GM23338 (cell line): ENCODE measurements around the gene SIGLEC7. TPM values are rescaled to one million over a fixed set of nuclear protein-coding genes. Genes with fewer than 3 reads are reported as not detected.

Experiments
- EZH2phosphoT487 ChIP-seq: fragments of 200-600 bp; sonication (generic); IDR thresholded peaks from one replicate; pipeline ENCODE4 v1.8.1; 2018; ENCODE audit warnings: antibody characterized with exemption; ENCODE audit not compliant: unreplicated experiment
- JUNB ChIP-seq: IDR thresholded peaks from one replicate; pipeline ENCODE4 v1.6.1; 2016; ENCODE audit warnings: antibody characterized with exemption; ENCODE audit not compliant: unreplicated experiment
- NANOG ChIP-seq: IDR thresholded peaks from 2 replicates; pipeline ENCODE4 v1.6.1; 2016; ENCODE audit warnings: antibody characterized with exemption, borderline replicate concordance
- POLR2AphosphoS5 ChIP-seq: IDR thresholded peaks from 2 replicates; pipeline ENCODE4 v1.6.1; 2016; ENCODE audit warnings: antibody characterized with exemption, low read depth
- ZNF114 ChIP-seq: fragments of 250-450 bp; sonication (Bioruptor Pico); IDR thresholded peaks from 2 replicates; pipeline ENCODE4 v1.5.0; 2020; ENCODE audit warnings: mild to moderate bottlenecking, moderate library complexity
- ZNF331 ChIP-seq: fragments of 250-450 bp; sonication (Bioruptor Pico); IDR thresholded peaks from 2 replicates; pipeline ENCODE4 v1.5.0; 2020; ENCODE audit warnings: low read depth, mild to moderate bottlenecking, moderate library complexity
- polyA plus RNA-seq: library from polyadenylated mRNA; unstranded; fragments of >200 nt; fragmentation: Nextera tagmentation; extraction: Ambion mirVana; gene quantifications from 2 replicates; pipeline ENCODE4 v1.2.1, GENCODE V29; 2016
- total RNA-seq: library from RNA; depleted of rRNA; stranded (reverse); fragments of >200 nt; shearing (Covaris generic); gene quantifications from 2 replicates; pipeline ENCODE4 v1.2.3, GENCODE V29; 2014
- TF ChIP-seq, protein P1 (sequence below): IDR thresholded peaks from one replicate; pipeline ENCODE4 v1.6.1; 2018; ENCODE audit warnings: antibody characterized with exemption; ENCODE audit not compliant: unreplicated experiment
- TF ChIP-seq, protein P2 (sequence below): fragments of 250-450 bp; sonication (Bioruptor Pico); IDR thresholded peaks from 2 replicates; pipeline ENCODE4 v1.5.0; 2020; ENCODE audit warnings: mild to moderate bottlenecking, moderate library complexity

Gene SIGLEC7
- total and polyA plus RNA-seq, 2 experiments from 2014 or later, result not detected

DNA sequence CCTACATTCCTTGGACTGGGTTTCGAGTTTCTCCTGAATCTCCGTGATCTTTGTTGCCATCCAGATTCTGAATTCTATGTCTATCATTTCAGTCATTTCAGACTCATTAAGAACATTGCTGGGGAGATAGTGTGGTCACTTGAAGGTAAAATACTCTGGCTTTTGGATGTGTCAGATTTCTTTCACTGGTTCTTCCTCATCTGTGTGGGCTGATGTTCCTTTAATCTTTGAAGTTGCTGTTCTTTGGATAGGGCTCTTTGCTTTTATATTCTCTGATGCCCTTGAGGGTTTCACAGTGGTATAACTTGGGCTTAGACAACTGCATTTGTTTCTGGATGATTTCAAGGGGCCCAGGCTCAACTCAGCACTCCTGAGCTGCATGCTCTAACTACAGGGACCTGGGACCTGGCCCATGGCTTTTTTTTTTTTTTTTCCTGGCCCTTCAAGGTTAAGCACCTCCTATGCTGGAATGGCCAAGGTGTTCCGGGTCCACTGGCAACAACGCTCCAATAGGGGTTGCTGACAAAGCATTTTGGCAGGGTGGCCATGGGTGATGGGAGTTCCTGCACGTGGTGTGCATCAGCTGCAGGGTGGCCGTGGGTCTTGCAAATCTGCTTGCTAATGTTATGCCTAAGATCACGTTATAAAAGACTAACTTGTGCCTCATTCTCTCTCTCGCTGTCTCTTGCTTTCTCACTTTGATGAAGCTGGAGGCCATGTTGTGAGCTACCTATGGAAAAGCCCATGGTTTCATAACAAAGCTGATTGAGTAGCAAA is 5.9 kb upstream of the SIGLEC7 start (continued):
- TF ChIP-seq, protein P1, sequence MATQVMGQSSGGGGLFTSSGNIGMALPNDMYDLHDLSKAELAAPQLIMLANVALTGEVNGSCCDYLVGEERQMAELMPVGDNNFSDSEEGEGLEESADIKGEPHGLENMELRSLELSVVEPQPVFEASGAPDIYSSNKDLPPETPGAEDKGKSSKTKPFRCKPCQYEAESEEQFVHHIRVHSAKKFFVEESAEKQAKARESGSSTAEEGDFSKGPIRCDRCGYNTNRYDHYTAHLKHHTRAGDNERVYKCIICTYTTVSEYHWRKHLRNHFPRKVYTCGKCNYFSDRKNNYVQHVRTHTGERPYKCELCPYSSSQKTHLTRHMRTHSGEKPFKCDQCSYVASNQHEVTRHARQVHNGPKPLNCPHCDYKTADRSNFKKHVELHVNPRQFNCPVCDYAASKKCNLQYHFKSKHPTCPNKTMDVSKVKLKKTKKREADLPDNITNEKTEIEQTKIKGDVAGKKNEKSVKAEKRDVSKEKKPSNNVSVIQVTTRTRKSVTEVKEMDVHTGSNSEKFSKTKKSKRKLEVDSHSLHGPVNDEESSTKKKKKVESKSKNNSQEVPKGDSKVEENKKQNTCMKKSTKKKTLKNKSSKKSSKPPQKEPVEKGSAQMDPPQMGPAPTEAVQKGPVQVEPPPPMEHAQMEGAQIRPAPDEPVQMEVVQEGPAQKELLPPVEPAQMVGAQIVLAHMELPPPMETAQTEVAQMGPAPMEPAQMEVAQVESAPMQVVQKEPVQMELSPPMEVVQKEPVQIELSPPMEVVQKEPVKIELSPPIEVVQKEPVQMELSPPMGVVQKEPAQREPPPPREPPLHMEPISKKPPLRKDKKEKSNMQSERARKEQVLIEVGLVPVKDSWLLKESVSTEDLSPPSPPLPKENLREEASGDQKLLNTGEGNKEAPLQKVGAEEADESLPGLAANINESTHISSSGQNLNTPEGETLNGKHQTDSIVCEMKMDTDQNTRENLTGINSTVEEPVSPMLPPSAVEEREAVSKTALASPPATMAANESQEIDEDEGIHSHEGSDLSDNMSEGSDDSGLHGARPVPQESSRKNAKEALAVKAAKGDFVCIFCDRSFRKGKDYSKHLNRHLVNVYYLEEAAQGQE, result no peak
- TF ChIP-seq ZNF114 (CRISPR knock-in tag) (no peak), ZNF331 (no peak), NANOG (no peak), EZH2phosphoT487 (no peak), POLR2AphosphoS5 (no peak), JUNB (no peak)
- TF ChIP-seq, protein P2, sequence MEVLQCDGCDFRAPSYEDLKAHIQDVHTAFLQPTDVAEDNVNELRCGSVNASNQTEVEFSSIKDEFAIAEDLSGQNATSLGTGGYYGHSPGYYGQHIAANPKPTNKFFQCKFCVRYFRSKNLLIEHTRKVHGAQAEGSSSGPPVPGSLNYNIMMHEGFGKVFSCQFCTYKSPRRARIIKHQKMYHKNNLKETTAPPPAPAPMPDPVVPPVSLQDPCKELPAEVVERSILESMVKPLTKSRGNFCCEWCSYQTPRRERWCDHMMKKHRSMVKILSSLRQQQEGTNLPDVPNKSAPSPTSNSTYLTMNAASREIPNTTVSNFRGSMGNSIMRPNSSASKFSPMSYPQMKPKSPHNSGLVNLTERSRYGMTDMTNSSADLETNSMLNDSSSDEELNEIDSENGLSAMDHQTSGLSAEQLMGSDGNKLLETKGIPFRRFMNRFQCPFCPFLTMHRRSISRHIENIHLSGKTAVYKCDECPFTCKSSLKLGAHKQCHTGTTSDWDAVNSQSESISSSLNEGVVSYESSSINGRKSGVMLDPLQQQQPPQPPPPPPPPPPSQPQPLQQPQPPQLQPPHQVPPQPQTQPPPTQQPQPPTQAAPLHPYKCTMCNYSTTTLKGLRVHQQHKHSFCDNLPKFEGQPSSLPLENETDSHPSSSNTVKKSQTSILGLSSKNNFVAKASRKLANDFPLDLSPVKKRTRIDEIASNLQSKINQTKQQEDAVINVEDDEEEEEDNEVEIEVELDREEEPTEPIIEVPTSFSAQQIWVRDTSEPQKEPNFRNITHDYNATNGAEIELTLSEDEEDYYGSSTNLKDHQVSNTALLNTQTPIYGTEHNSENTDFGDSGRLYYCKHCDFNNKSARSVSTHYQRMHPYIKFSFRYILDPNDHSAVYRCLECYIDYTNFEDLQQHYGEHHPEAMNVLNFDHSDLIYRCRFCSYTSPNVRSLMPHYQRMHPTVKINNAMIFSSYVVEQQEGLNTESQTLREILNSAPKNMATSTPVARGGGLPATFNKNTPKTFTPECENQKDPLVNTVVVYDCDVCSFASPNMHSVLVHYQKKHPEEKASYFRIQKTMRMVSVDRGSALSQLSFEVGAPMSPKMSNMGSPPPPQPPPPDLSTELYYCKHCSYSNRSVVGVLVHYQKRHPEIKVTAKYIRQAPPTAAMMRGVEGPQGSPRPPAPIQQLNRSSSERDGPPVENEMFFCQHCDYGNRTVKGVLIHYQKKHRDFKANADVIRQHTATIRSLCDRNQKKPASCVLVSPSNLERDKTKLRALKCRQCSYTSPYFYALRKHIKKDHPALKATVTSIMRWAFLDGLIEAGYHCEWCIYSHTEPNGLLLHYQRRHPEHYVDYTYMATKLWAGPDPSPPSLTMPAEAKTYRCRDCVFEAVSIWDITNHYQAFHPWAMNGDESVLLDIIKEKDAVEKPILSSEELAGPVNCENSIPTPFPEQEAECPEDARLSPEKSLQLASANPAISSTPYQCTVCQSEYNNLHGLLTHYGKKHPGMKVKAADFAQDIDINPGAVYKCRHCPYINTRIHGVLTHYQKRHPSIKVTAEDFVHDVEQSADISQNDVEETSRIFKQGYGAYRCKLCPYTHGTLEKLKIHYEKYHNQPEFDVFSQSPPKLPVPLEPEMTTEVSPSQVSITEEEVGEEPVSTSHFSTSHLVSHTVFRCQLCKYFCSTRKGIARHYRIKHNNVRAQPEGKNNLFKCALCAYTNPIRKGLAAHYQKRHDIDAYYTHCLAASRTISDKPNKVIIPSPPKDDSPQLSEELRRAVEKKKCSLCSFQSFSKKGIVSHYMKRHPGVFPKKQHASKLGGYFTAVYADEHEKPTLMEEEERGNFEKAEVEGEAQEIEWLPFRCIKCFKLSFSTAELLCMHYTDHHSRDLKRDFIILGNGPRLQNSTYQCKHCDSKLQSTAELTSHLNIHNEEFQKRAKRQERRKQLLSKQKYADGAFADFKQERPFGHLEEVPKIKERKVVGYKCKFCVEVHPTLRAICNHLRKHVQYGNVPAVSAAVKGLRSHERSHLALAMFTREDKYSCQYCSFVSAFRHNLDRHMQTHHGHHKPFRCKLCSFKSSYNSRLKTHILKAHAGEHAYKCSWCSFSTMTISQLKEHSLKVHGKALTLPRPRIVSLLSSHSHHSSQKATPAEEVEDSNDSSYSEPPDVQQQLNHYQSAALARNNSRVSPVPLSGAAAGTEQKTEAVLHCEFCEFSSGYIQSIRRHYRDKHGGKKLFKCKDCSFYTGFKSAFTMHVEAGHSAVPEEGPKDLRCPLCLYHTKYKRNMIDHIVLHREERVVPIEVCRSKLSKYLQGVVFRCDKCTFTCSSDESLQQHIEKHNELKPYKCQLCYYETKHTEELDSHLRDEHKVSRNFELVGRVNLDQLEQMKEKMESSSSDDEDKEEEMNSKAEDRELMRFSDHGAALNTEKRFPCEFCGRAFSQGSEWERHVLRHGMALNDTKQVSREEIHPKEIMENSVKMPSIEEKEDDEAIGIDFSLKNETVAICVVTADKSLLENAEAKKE (CRISPR knock-in tag), result no peak
